HEK293T (cell line): ENCODE measurements around the gene TNPO3.

ENCODE experiments used
- HDGF ChIP-seq: fragments of 450-650 bp; IDR thresholded peaks from 2 replicates; pipeline ENCODE4 v1.6.1; 2017; ENCODE audit warnings: antibody characterized with exemption, borderline replicate concordance
- SP1 ChIP-seq: fragments of 450-650 bp; IDR thresholded peaks from 2 replicates; pipeline ENCODE4 v1.6.1; 2017

DNA sequence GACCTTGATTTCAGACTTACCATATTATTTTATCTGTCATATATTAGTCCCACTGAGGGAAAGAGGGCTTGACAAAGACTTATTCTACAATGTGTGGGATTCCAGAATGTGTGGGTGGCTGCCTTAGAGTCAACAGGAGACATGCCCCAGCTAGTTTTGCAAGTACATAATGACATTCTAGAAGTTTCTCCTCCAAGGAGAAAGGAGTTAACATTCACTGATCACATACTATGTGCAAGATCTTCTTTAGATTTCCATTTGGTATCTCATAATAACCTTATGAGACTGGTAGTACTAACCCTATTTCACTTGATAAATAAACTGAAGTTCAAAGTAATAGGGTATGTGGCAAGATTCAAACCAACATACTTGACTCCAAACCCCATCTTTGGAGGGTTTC lies 92.0 kb downstream of the TNPO3 start:
- TF ChIP-seq SP1 (no peak), HDGF (no peak)
